HG03432 (cell line): ENCODE results near the gene ANKLE2.
"Not testable (repeated sequence)": the region's sequence is repeated elsewhere in the genome, so short reads cannot be mapped to it uniquely, and the experiment has no call there.

ENCODE experiments used
- ATAC-seq: cut with Tn5 transposase; IDR thresholded peaks from one replicate; pipeline ENCODE4 v1.9.1; 2021; ENCODE audit warnings: mild to moderate bottlenecking, moderate library complexity; ENCODE audit not compliant: unreplicated experiment

The ANKLE2 gene

GRCh38 chr12:132761032-132761920, at the start of gene ANKLE2:
Gene ANKLE2 (minus strand): TSS chr12:132761832. CDS start chr12:132761798, 34 bp downstream.
- peak; percentile 29 for ATAC-seq

- ATAC-seq = not testable (repeated sequence)
Measured at GRCh38 chr12:132809391-132809790, 47.8 kb upstream of the ANKLE2 start.

- ATAC-seq = no peak
Measured at GRCh38 chr12:132807295-132808092, 45.9 kb upstream of the ANKLE2 start.

GRCh38 chr12:132806857-132807256, 45.2 kb upstream of the ANKLE2 start:
- no peak for ATAC-seq

GRCh38 chr12:132804426-132804861, 42.8 kb upstream of the ANKLE2 start:
- no peak for ATAC-seq

- no peak for ATAC-seq
Measured at GRCh38 chr12:132803888-132804287, 42.3 kb upstream of the ANKLE2 start.

GRCh38 chr12:132803125-132803524, 41.5 kb upstream of the ANKLE2 start:
- no peak for ATAC-seq

GRCh38 chr12:132801741-132802140, 40.1 kb upstream of the ANKLE2 start:
- no peak for ATAC-seq

GRCh38 chr12:132798836-132799235, 37.2 kb upstream of the ANKLE2 start:
- ATAC-seq = no peak

GRCh38 chr12:132797820-132798570, 36.4 kb upstream of the ANKLE2 start:
- no peak for ATAC-seq

- no peak for ATAC-seq
Measured at GRCh38 chr12:132795847-132796246, 34.2 kb upstream of the ANKLE2 start.

GRCh38 chr12:132791940-132792339, 30.3 kb upstream of the ANKLE2 start:
- not testable (repeated sequence) for ATAC-seq

- ATAC-seq = no peak
Measured at GRCh38 chr12:132789099-132789471, 27.5 kb upstream of the ANKLE2 start.

- no peak for ATAC-seq
Measured at GRCh38 chr12:132788375-132789098, 26.9 kb upstream of the ANKLE2 start.

- ATAC-seq = no peak
Measured at GRCh38 chr12:132787877-132788276, 26.2 kb upstream of the ANKLE2 start.

GRCh38 chr12:132786192-132786591, 24.6 kb upstream of the ANKLE2 start:
- no peak for ATAC-seq

GRCh38 chr12:132784580-132784979, 22.9 kb upstream of the ANKLE2 start:
- no peak for ATAC-seq

- ATAC-seq = no peak
Measured at GRCh38 chr12:132783917-132784531, 22.4 kb upstream of the ANKLE2 start.

GRCh38 chr12:132781938-132782337, 20.3 kb upstream of the ANKLE2 start:
- no peak for ATAC-seq

GRCh38 chr12:132779781-132780353, 18.2 kb upstream of the ANKLE2 start:
- ATAC-seq = no peak
